Panc1 (cell line): ENCODE measurements around the gene LRMDA. TPM values are rescaled to one million over a fixed set of nuclear protein-coding genes. Genes with fewer than 3 reads are reported as not detected.

Experiments used
- ATAC-seq: fragments of 200-7000 bp; cut with Tn5 transposase; 2 replicates; pipeline ENCODE4 v1.9.1; 2020; ENCODE audit warnings: mild to moderate bottlenecking, moderate library complexity
- BruUV-seq: library from RNA; stranded (reverse); fragments of 400-500 nt; replicated peaks from 2 replicates; lab custom pipeline; 2021; lab: Mats Ljungman, UMichigan
- CTCF ChIA-PET: fragments of 300-600 bp; sonication (Branson Sonifier 250); formaldehyde crosslinking; loops from one replicate; lab custom pipeline; 2022; ENCODE audit warnings: antibody characterized with exemption; lab: Charles Lee
- POLR2A ChIA-PET: fragments of 300-600 bp; sonication (Branson Sonifier 250); formaldehyde crosslinking; loops from one replicate; lab custom pipeline; 2022; ENCODE audit warnings: antibody characterized with exemption; lab: Charles Lee
- DNase-seq: peaks from one replicate; pipeline ENCODE4 v3.0.0-alpha.2; 2010; ENCODE audit warnings: low read depth, low spot score
- H3K27ac ChIP-seq: 2 replicates; pipeline ENCODE4 v1.5.1; 2011; ENCODE audit warnings: mild to moderate bottlenecking, low read length, inconsistent platforms
- H3K27me3 ChIP-seq: fragments of 200-500 bp; sonication (Bioruptor generic); 2 replicates; pipeline ENCODE4 v1.6.0; 2014; ENCODE audit warnings: low read length, inconsistent platforms; ENCODE audit not compliant: control insufficient read depth, insufficient read depth
- H3K36me3 ChIP-seq: fragments of 200-500 bp; sonication (Bioruptor generic); 2 replicates; pipeline ENCODE4 v1.5.1; 2014; ENCODE audit warnings: inconsistent platforms, mild to moderate bottlenecking, low read length, moderate library complexity; ENCODE audit not compliant: control insufficient read depth, insufficient read depth
- H3K4me1 ChIP-seq: 2 replicates; pipeline ENCODE4 v1.5.1; 2011; ENCODE audit warnings: inconsistent platforms, mild to moderate bottlenecking, low read length, moderate library complexity; ENCODE audit not compliant: control insufficient read depth, insufficient read depth
- H3K4me3 ChIP-seq, 2 experiments: 2 replicates each; pipeline ENCODE4 v1.5.1; 2011 to 2012; ENCODE audit warnings: low read depth in 2 of 2, low read length in 2 of 2, mild to moderate bottlenecking in 2 of 2, inconsistent platforms in 1 of 2, moderate library complexity in 1 of 2
- H3K9me3 ChIP-seq: fragments of 200-500 bp; sonication (Bioruptor generic); 2 replicates; pipeline ENCODE4 v1.5.1; 2014; ENCODE audit warnings: low read depth, mild to moderate bottlenecking, inconsistent platforms, low read length, moderate library complexity; ENCODE audit not compliant: control insufficient read depth, insufficient read depth
- CTCF ChIP-seq: fragments of 450-650 bp; IDR thresholded peaks from 2 replicates; pipeline ENCODE4 v1.5.1; 2017; ENCODE audit warnings: mild to moderate bottlenecking
- POLR2AphosphoS5 ChIP-seq: IDR thresholded peaks from 2 replicates; pipeline ENCODE4 v1.6.1; 2012; ENCODE audit warnings: mild to moderate bottlenecking, low read depth, low read length, moderate library complexity
- REST ChIP-seq, 2 experiments: IDR thresholded peaks; 2 replicates each; pipeline ENCODE4 v1.6.1; 2011 to 2012; ENCODE audit warnings: low read depth in 2 of 2, control low read depth in 1 of 2, low read length in 1 of 2, mild to moderate bottlenecking in 1 of 2, moderate library complexity in 1 of 2; ENCODE audit not compliant: insufficient read depth in 1 of 2
- SIN3A ChIP-seq: IDR thresholded peaks from 2 replicates; pipeline ENCODE4 v1.6.1; 2012; ENCODE audit warnings: low read depth, mild to moderate bottlenecking, low read length, moderate library complexity, borderline replicate concordance; ENCODE audit not compliant: insufficient read depth
- TCF7L2 ChIP-seq: IDR thresholded peaks from 2 replicates; pipeline ENCODE4 v1.6.1; 2011; ENCODE audit warnings: mild to moderate bottlenecking, low read depth, low read length, inconsistent platforms
- in situ Hi-C: cut with HindIII; loops from 2 replicates; pipeline ENCODE4 v1.10.0; 2016; ENCODE audit warnings: low sequenced_read_pairs, low pct_unique_long_range_greater_than_20kb
- intact Hi-C: fragments of 100-400 bp; cut with micrococcal nuclease; formaldehyde crosslinking; loops from one replicate; pipeline ENCODE4 v1.10.0; 2022; ENCODE audit not compliant: unreplicated experiment
- total RNA-seq: library from RNA; stranded (reverse); gene quantifications from one replicate; pipeline ENCODE4 v1.2.1, GENCODE V29; 2021; ENCODE audit not compliant: unreplicated experiment

The LRMDA gene
- total RNA-seq, 1 experiment from 2014 or later: 1.2 TPM

- CTCF ChIA-PET: no interaction called here
These were observed 640.4 kb downstream of the LRMDA start for GRCh38 chr10:76071653-76072365.

GRCh38 chr10:76072384-76072783, 641.0 kb downstream of the LRMDA start:
- Histone ChIP-seq H3K9me3 (no peaks in the 10 kb centered on the region), H3K36me3 (no peaks in the 10 kb centered on the region), H3K4me1 (no peaks in the 10 kb centered on the region), H3K27ac (no peak overlapping the region), H3K27me3 (no peaks in the 10 kb centered on the region), H3K4me3 (no peak overlapping the region)
- no TSS peak for BruUV-seq
- ATAC-seq: no peak
- ChIA-PET POLR2A (no interaction called here), CTCF (no interaction called here)
- TF ChIP-seq TCF7L2: no peak
- TF ChIP-seq SIN3A: no peak
- no peak for TF ChIP-seq CTCF
- TF ChIP-seq POLR2AphosphoS5: no peak
- no peak for TF ChIP-seq REST (IDR thresholded peaks at IDR 0.05; ENCODE audit: insufficient read depth in 1 of 2, low read depth in 2 of 2, low read length in 1 of 2)
- in situ Hi-C loops: no loop called here
- no peak for DNase-seq
- intact Hi-C loops: no loop called here

More at GRCh38 chr10:76071653-76072365, 640.4 kb downstream of the LRMDA start:
- POLR2A ChIA-PET: no interaction called here
- intact Hi-C loops (no loop called here), in situ Hi-C loops (no loop called here)
- DNase-seq (no peak), ATAC-seq (no peak)
- no peaks in the 10 kb centered on the region for H3K27me3 ChIP-seq
- no peak for TF ChIP-seq REST (IDR thresholded peaks at IDR 0.05; ENCODE audit: insufficient read depth in 1 of 2, low read depth in 2 of 2, low read length in 1 of 2)
- no peak for TF ChIP-seq TCF7L2
- no peak for TF ChIP-seq SIN3A
- TF ChIP-seq POLR2AphosphoS5: no peak
- no peak for TF ChIP-seq CTCF
- H3K4me1 ChIP-seq: no peaks in the 10 kb centered on the region
- no peak overlapping the region for H3K27ac ChIP-seq
- BruUV-seq: no TSS peak
- H3K4me3 ChIP-seq: no peak overlapping the region
- no peaks in the 10 kb centered on the region for H3K9me3 ChIP-seq
- H3K36me3 ChIP-seq: no peaks in the 10 kb centered on the region
